ENCODE results near the gene MAP3K19.

MAP3K19 gene

DNA sequence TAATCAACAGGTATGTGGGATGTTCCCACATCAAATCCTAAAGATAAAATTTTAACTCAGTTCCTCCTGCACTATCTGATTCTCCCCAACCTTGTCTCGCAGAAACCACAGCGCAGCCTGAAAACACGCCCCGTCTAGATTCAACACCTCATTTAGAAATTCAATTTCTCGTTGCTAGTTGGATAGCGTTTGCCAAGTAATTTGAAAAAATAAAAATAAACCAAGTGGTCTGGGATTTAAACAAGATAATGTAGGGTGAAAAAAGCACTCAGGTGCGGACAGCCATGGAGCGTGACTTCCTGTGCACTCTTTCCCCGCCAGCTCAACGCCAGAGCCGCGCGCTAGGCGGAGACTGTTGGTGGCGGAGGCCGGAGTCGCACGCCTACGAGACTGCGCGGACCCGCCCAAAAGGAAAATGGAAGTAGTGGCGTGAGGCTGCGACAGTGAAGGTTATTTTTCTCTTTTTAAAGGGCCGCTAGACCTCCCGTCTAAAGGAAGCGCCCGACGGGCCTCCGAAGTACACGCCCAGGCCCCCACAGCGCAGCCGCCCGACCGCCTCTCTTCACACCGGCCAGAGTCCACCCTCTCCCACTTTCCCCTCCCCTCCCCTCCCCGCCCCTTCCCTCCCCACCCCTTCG, 129.2 kb downstream of the MAP3K19 start:
- Mint-ChIP-seq H3K4me1 (ENCODE audit: low read depth) (peaks cover 21% of the 10 kb centered on the region), H3K36me3 (ENCODE audit: low read depth) (peaks cover 15% of the 10 kb centered on the region), H3K27me3 (ENCODE audit: low read depth) (peaks cover 17% of the 10 kb centered on the region), H3K4me3 (peak overlapping the region; percentile 94), H3K27ac (peak overlapping the region; percentile 90), H3K9me3 (peaks cover 3% of the 10 kb centered on the region)

DNA sequence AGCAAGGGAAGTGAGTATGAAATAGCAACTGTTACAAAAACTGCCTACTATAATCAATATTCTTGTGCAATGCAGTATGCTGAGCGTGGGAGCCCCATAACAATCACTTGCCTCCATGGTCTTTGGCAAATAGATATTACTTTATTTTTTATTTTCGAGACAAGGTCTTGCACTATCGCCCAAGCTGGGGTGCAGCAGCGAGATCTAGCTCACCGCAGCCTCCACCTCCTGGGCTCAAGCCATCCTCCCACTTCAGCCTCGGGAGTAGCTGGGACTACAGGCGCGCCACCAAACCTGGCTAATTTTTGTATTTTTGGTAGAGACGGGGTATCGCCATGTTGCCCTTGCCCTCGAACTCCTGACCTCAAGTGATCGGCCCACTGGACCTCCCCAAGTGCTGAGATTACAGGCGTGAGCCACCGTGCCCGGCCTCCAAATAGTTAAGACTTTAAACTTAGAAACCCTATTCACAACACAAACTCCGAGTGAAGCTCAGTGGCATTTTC, 129.8 kb downstream of the MAP3K19 start:
- peak overlapping the region; percentile 90 for H3K27ac Mint-ChIP-seq
- peak overlapping the region; percentile 94 for H3K4me3 Mint-ChIP-seq
- peaks cover 15% of the 10 kb centered on the region for H3K36me3 Mint-ChIP-seq (ENCODE audit: low read depth)
- peaks cover 4% of the 10 kb centered on the region for H3K9me3 Mint-ChIP-seq
- peaks cover 23% of the 10 kb centered on the region for H3K27me3 Mint-ChIP-seq (ENCODE audit: low read depth)
- peaks cover 16% of the 10 kb centered on the region for H3K4me1 Mint-ChIP-seq (ENCODE audit: low read depth)
